NCI-H748 (cell line): ENCODE data around the gene SMAP1.
A peak's percentile ranks its signal among the peaks of the same experiment; 100 is the strongest.

Experiments used
- DNase-seq: peaks from one replicate; lab custom pipeline; 2025; ENCODE audit not compliant: unreplicated experiment; lab: John Stamatoyannopoulos, UW

The SMAP1 gene

GRCh38 chr6:70667711-70668498 is at the start of gene SMAP1:
TSS of gene SMAP1 (plus strand) at chr6:70667883. CDS start at chr6:70668024, 141 bp downstream.
- DNase-seq: peak; percentile 94

- DNase-seq: no peak
Observed at GRCh38 chr6:70620746-70621145, 46.9 kb upstream of the SMAP1 start.

GRCh38 chr6:70622461-70622860 is 45.2 kb upstream of the SMAP1 start:
- DNase-seq: no peak

- DNase-seq: no peak
Observed at GRCh38 chr6:70625436-70625835, 42.2 kb upstream of the SMAP1 start.

- no peak for DNase-seq
Observed at GRCh38 chr6:70627500-70628254, 40.0 kb upstream of the SMAP1 start.

- no peak for DNase-seq
Observed at GRCh38 chr6:70629929-70630328, 37.8 kb upstream of the SMAP1 start.

- no peak for DNase-seq
Observed at GRCh38 chr6:70633870-70634269, 33.8 kb upstream of the SMAP1 start.

- no peak for DNase-seq
Observed at GRCh38 chr6:70636596-70636995, 31.1 kb upstream of the SMAP1 start.

- no peak for DNase-seq
Observed at GRCh38 chr6:70638468-70638867, 29.2 kb upstream of the SMAP1 start.

- DNase-seq: peak; percentile 14
Observed at GRCh38 chr6:70651326-70651905, 16.3 kb upstream of the SMAP1 start.

- no peak for DNase-seq
Observed at GRCh38 chr6:70652216-70652615, 15.5 kb upstream of the SMAP1 start.

GRCh38 chr6:70657706-70658105 is 10.0 kb upstream of the SMAP1 start:
- DNase-seq: no peak

GRCh38 chr6:70663881-70664466 is 3.7 kb upstream of the SMAP1 start:
- DNase-seq: no peak

- DNase-seq: no peak
Observed at GRCh38 chr6:70666706-70667105, 977 bp upstream of the SMAP1 start.

GRCh38 chr6:70667256-70667710 is 400 bp upstream of the SMAP1 start:
- no peak for DNase-seq

GRCh38 chr6:70668499-70668812 is 773 bp downstream of the SMAP1 start:
- peak; percentile 78 for DNase-seq

GRCh38 chr6:70669133-70669532 is 1.4 kb downstream of the SMAP1 start:
- no peak for DNase-seq

GRCh38 chr6:70672549-70672948 is 4.9 kb downstream of the SMAP1 start:
- DNase-seq: no peak

GRCh38 chr6:70673054-70673453 is 5.4 kb downstream of the SMAP1 start:
- no peak for DNase-seq

GRCh38 chr6:70673601-70674000 is 5.9 kb downstream of the SMAP1 start:
- no peak for DNase-seq

- no peak for DNase-seq
Observed at GRCh38 chr6:70675822-70676221, 8.1 kb downstream of the SMAP1 start.

GRCh38 chr6:70676821-70677220 is 9.1 kb downstream of the SMAP1 start:
- DNase-seq: no peak
